ENCODE measurements around the gene FKBP1A.
A peak's percentile ranks its signal among the peaks of the same experiment; 100 is the strongest.

- TF ChIP-seq CTCF (conservative IDR thresholded peaks at IDR 0.05; ENCODE audit: low read depth, low read length) (peak; percentile 23; the same call in 1 of the 2 replicates), ELK1 (IDR thresholded peaks at IDR 0.05; ENCODE audit: borderline replicate concordance, low read depth, low read length) (no peak), POLR2A (IDR thresholded peaks at IDR 0.05; ENCODE audit: low read depth, low read length) (no peak), MAFK (IDR thresholded peaks at IDR 0.05; ENCODE audit: low read depth, low read length) (no peak), CHD1 (IDR thresholded peaks at IDR 0.05; ENCODE audit: low read depth, low read length) (no peak), MXI1 (IDR thresholded peaks at IDR 0.05; ENCODE audit: borderline replicate concordance, low read depth, low read length) (no peak), BHLHE40 (IDR thresholded peaks at IDR 0.05; ENCODE audit: low read depth, low read length) (no peak)
- TF ChIP-seq, protein P1, sequence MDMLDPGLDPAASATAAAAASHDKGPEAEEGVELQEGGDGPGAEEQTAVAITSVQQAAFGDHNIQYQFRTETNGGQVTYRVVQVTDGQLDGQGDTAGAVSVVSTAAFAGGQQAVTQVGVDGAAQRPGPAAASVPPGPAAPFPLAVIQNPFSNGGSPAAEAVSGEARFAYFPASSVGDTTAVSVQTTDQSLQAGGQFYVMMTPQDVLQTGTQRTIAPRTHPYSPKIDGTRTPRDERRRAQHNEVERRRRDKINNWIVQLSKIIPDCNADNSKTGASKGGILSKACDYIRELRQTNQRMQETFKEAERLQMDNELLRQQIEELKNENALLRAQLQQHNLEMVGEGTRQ (IDR thresholded peaks at IDR 0.05; ENCODE audit: low read depth, low read length): no peak
Measured at GRCh38 chr20:1423625-1424106, 30.8 kb upstream of the FKBP1A start.
